GM12878 (cell line): Measurements from ENCODE around the gene PXDC1.
"Not testable (repeated sequence)": the region's sequence is repeated elsewhere in the genome, so short reads cannot be mapped to it uniquely, and the experiment has no call there.

ENCODE experiments used
- ATF3 ChIP-seq: IDR thresholded peaks from 2 replicates; pipeline ENCODE4 v1.6.1; 2011; ENCODE audit warnings: low read depth, mild to moderate bottlenecking, low read length, moderate library complexity, borderline replicate concordance; ENCODE audit errors: extremely low read depth
- CHD2 ChIP-seq: IDR thresholded peaks from 2 replicates; pipeline ENCODE4 v1.6.1; 2011; ENCODE audit warnings: low read depth, low read length, improper control_type of control experiment, borderline replicate concordance
- CTCF ChIP-seq, 3 experiments: IDR thresholded peaks in 2 of 3; conservative IDR thresholded peaks in 1 of 3; 2 replicates each; pipeline ENCODE4 v1.5.1; 2011; ENCODE audit warnings: low read depth in 3 of 3, low read length in 3 of 3, mild to moderate bottlenecking in 3 of 3, control low read depth in 2 of 3, moderate library complexity in 2 of 3, inconsistent platforms in 1 of 3, mixed read lengths in 1 of 3; ENCODE audit not compliant: control insufficient read depth in 2 of 3, insufficient read depth in 1 of 3; ENCODE audit errors: extremely low read depth in 1 of 3
- JUNB ChIP-seq: IDR thresholded peaks from 2 replicates; pipeline ENCODE4 v1.6.1; 2016; ENCODE audit warnings: antibody characterized with exemption, mild to moderate bottlenecking

GRCh38 chr6:3677351-3677750 is 74.2 kb downstream of the PXDC1 start:
- TF ChIP-seq CTCF (IDR thresholded peaks at IDR 0.05 in 2 of 3, conservative IDR thresholded peaks at IDR 0.05 in 1 of 3; ENCODE audit: control insufficient read depth in 2 of 3, extremely low read depth in 1 of 3, insufficient read depth in 1 of 3, low read depth in 3 of 3, low read length in 3 of 3); CHD2; ATF3; JUNB: not testable (repeated sequence)
